ENCODE data around the gene SNCAIP. TPM values are rescaled to one million over a fixed set of nuclear protein-coding genes. Genes with fewer than 3 reads are reported as not detected.

The SNCAIP gene
- total and polyA plus RNA-seq, 7 donors, result 0.18 to 0.87 (median 0.38) TPM

DNA sequence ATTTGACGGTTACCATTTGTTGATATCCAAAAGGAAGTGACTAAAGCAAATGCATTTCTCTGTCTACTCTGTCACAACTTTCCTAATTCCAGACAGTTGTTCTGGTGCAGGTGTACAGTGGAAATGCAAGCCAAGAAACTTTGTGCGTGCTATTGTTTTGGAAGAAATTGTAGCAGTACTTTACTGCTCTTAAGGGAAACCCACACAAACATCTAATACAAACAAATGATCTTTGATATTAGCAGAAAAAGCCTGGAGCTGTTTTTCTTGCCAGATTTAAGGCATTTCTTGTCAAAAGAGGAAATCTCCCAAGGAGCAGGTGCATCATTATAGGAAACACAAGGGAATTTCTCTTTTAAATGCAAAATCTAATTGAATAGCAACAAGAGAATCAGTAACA, 2.0 kb downstream of the SNCAIP start:
- TF ChIP-seq, protein P1, sequence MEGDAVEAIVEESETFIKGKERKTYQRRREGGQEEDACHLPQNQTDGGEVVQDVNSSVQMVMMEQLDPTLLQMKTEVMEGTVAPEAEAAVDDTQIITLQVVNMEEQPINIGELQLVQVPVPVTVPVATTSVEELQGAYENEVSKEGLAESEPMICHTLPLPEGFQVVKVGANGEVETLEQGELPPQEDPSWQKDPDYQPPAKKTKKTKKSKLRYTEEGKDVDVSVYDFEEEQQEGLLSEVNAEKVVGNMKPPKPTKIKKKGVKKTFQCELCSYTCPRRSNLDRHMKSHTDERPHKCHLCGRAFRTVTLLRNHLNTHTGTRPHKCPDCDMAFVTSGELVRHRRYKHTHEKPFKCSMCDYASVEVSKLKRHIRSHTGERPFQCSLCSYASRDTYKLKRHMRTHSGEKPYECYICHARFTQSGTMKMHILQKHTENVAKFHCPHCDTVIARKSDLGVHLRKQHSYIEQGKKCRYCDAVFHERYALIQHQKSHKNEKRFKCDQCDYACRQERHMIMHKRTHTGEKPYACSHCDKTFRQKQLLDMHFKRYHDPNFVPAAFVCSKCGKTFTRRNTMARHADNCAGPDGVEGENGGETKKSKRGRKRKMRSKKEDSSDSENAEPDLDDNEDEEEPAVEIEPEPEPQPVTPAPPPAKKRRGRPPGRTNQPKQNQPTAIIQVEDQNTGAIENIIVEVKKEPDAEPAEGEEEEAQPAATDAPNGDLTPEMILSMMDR (IDR thresholded peaks at IDR 0.05), result no peak
- WGBS, 3 donors, result 66 to 71% (median 66%) methylated on average over 2 of the region's 2 CpGs
- no peaks in the 10 kb centered on the region for H3K36me3 ChIP-seq (ENCODE audit: insufficient read depth in 1 of 2, low read depth in 1 of 2)
- intact Hi-C loops (cut with DNase I), result no loop called here
- H3K27ac ChIP-seq, result no peak overlapping the region
- H3K27me3 ChIP-seq (ENCODE audit: insufficient read depth in 3 of 3, low read length in 2 of 3), result peaks cover 0 to 55% (median 8%) of the 10 kb centered on the region in 3 donors
- peak overlapping the region; percentile 69 for H3K4me3 ChIP-seq
- peaks cover 3% of the 10 kb centered on the region for H3K4me1 ChIP-seq
- no peak for DNase-seq
- H3K9me3 ChIP-seq, result no peaks in the 10 kb centered on the region
- no peak for ATAC-seq

GRCh38 chr5:122315521-122315920, 3.5 kb downstream of the SNCAIP start:
- Histone ChIP-seq H3K4me1 (peaks cover 3% of the 10 kb centered on the region), H3K4me3 (no peak overlapping the region), H3K27ac (no peak overlapping the region), H3K9me3 (no peaks in the 10 kb centered on the region), H3K27me3 (ENCODE audit: insufficient read depth in 3 of 3, low read length in 2 of 3) (peaks cover 0 to 44% (median 7%) of the 10 kb centered on the region in 3 donors), H3K36me3 (ENCODE audit: insufficient read depth in 1 of 2, low read depth in 1 of 2) (no peaks in the 10 kb centered on the region)
- 85 to 88% (median 85%) methylated on average over 1 of the region's 1 CpG for WGBS, 3 donors
- TF ChIP-seq, protein P1 (IDR thresholded peaks at IDR 0.05), result no peak
- intact Hi-C loops (cut with DNase I), result no loop called here
- ATAC-seq, result no peak
- no peak for DNase-seq

- H3K4me1 ChIP-seq, result peaks cover 3% of the 10 kb centered on the region
- TF ChIP-seq, protein P1 (IDR thresholded peaks at IDR 0.05), result no peak
- 65 to 73% (median 70%) methylated on average over 8 of the region's 8 CpGs for WGBS, 3 donors
- H3K27me3 ChIP-seq (ENCODE audit: insufficient read depth in 3 of 3, low read length in 2 of 3), result peaks cover 0 to 32% (median 2%) of the 10 kb centered on the region in 3 donors
- no peak overlapping the region for H3K27ac ChIP-seq
- no peaks in the 10 kb centered on the region for H3K36me3 ChIP-seq (ENCODE audit: insufficient read depth in 1 of 2, low read depth in 1 of 2)
- ATAC-seq (no peak), DNase-seq (no peak)
- intact Hi-C loops (cut with DNase I), result no loop called here
- H3K4me3 ChIP-seq, result no peak overlapping the region
- no peaks in the 10 kb centered on the region for H3K9me3 ChIP-seq
Observed at GRCh38 chr5:122316656-122317055, 4.6 kb downstream of the SNCAIP start.

- no peak for ATAC-seq
- Histone ChIP-seq H3K4me1 (no peaks in the 10 kb centered on the region), H3K36me3 (ENCODE audit: insufficient read depth in 1 of 2, low read depth in 1 of 2) (no peaks in the 10 kb centered on the region), H3K9me3 (no peaks in the 10 kb centered on the region), H3K4me3 (no peak overlapping the region), H3K27ac (no peak overlapping the region), H3K27me3 (ENCODE audit: insufficient read depth in 3 of 3, low read length in 2 of 3) (peaks cover 0 to 8% (median 0%) of the 10 kb centered on the region in 3 donors)
- intact Hi-C loops (cut with DNase I), result no loop called here
- TF ChIP-seq, protein P1 (IDR thresholded peaks at IDR 0.05), result no peak
- WGBS, 3 donors, result 93 to 100% (median 94%) methylated on average over 2 of the region's 2 CpGs
- DNase-seq, result no peak
Observed at GRCh38 chr5:122319897-122320296, 7.9 kb downstream of the SNCAIP start.

DNA sequence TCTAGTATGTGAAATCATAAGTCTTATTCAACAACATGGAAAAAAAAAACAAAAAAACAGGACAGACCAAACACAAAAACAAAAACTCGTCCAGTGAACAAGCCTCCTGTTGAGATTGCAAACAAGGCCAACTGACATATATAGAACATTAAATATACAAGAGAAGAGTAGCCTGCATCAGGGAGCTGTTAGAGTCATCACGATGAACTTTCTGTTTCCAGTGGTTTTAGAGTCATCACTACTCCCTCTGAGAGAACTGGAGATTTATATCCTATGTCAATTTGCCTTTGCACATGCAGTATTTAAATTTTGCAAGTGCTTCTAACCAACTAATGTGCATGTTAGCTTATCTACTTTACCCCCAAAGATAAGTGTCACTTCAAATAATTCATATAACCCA, 9.9 kb downstream of the SNCAIP start:
- intact Hi-C loops (cut with DNase I), result no loop called here
- ATAC-seq, result no peak

More for the DNA sequence above, 9.9 kb downstream of the SNCAIP start:
- Histone ChIP-seq H3K4me1 (no peaks in the 10 kb centered on the region), H3K36me3 (ENCODE audit: insufficient read depth in 1 of 2, low read depth in 1 of 2) (no peaks in the 10 kb centered on the region), H3K4me3 (no peak overlapping the region), H3K27ac (no peak overlapping the region), H3K9me3 (no peaks in the 10 kb centered on the region), H3K27me3 (ENCODE audit: insufficient read depth in 3 of 3, low read length in 2 of 3) (no peaks in the 10 kb centered on the region)
- DNase-seq, result no peak
- 71 to 87% (median 78%) methylated on average over 2 of the region's 2 CpGs for WGBS, 3 donors
- TF ChIP-seq, protein P1 (IDR thresholded peaks at IDR 0.05), result no peak
